ENCODE data around the gene LTA.

LTA gene

DNA sequence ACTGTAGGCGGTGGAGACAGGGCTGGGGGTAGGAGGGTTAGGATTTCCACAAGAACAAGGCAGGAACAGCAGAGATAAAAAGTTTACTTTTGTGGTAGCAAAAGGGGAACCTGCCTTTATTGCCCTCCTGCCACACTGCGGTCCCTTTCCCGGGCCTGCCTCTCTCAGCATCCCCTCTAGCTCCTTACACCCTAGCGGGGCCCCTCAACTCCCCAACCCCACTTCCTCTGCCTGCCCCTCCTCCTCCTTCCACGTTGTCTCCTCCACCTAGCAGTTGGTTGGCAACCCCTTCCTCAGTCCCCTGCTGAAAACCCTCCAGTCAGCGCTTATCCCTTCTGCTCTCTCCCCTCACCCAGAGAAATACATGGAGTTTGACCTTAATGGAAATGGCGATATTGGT lies 43.7 kb downstream of the LTA start:
- peak overlapping the region in 5 of 7 experiments; percentile 3 to 35 (median 9) for H3K4me3 ChIP-seq
- peak overlapping the region in 15 of 21 experiments; percentile 14 to 81 (median 58) for H3K27ac ChIP-seq

DNA sequence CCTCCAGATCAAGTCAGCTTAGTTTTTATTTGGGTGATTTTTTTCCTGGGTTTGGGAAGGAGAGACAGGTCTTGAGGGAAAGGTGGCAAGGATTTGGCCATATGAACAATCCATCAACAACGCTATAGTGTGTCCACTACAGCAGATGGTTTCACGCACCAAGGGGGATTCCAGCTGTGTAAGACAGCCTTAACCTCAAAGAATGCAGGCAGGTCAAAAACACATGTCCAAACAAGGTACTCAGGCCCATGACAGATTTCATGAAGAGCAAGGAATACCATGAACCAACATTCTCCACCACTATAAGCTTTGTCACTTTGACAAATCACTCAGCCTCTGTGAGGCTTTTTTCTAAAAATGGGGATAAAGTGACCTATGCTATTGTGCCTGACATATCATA lies 44.9 kb downstream of the LTA start:
- H3K4me3 ChIP-seq, result no peak overlapping the region
- no peak overlapping the region for H3K27ac ChIP-seq

DNA sequence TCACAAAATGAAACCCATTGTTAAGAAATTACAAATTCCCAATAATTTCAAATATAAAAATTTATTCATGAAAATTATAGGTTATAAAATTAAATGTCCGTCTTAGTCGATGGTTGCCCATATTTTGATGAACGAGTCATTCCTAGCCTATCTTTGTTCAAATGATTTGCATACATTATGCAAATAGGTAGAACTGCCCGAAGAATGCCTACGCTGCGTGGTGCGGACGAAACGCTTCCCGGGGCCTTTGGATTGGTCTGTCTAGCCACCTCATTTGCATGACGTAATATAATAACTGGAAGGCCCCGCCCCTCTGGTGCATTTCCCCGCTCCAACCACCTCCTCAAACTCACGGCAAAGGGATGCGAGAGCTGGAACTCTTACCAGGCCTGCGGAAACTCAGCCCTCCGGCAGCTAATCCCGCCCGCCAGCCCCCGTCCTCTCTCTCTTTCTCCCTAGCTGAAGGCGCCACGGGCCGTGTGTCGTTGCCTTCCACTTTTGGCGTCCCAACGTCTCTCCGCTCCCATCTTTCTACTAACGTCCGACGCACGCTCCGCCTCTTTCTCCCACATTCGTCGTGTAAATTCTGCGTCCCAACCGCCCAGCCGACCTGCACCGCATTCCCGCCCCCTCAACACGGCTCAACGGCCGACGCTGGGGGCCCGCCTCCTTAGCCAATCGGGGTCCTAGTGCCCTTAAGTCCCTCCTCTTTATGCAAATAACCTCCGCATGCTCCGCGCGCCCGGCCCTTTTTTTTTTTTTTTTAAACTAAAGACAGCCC lies 47.9 kb downstream of the LTA start:
- peak overlapping the region; percentile 76 to 96 (median 82) for H3K4me3 ChIP-seq
- peak overlapping the region; percentile 68 to 99 (median 97) for H3K27ac ChIP-seq

DNA sequence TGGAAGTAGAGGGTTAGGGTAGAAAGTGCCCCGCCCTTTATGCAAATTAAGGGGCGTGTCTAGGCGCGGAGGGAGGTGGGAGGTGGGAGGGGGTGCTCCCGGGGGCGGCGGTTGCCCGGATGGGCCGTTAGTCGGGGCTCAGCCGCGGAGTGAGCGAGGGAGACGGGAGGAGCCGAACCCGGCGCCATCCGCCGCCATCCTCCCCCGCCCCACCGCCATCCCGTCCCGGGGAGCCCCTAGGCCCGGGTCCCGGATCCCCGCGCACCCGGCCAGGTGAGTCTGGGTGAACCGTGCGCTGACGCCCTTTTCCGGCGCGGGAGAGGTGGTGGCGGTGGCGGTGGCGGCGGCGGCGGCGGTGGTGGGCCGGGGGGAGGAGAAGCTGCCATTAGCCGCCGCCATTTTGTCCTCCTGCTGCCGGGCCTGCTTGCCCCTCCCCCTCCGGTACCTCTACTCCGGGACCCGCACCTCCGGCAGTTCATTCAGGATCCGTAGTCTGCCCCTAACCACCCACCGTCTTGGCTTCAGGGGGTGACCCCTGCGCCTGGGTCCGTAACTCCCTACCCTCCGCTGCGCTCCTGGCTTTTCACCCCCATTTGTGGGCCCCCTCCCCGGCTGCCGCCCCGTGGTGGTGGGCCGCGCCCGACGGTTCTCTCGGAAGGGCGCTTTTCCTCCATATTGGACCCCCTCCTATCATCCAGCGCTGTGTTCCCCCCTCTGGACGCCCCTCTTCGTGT lies 48.7 kb downstream of the LTA start, which contains the start of gene PRRC2A:
Gene PRRC2A, plus strand, starts transcription at position 130 of the 734 bp plus-strand sequence. CDS start 2,075 bp downstream, outside the sequence.
- H3K27ac ChIP-seq, result peak within 1 kb of the TSS; percentile 85 to 99 (median 97)

DNA sequence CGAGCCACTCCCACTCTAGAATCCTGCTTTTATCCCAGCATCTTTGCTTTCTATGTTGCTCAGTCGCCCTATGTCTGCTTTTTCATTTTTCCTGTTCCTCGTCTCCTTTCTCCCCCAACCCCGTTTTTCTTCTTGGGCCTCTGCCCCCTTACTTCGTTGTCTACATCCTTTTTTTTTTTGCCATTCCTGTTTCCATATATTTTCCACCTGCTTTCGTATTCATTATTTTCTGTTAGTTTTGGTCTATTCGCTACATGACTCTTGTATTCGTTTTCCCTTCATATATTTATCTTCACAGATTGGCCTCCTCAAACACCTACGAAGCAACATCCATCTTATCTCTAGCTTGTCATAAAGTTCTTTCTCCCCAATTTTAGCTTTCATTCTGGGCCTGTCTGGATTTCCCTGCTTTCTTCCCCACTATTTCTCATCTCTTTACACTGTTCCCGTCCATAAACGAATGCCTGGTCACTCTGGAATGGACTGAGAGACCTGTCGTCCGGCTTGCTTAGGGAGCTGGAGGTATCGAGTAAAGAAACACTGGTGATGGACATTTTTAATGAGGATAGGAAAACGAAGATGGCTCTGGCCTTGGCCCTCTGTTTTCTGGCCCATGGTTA lies 49.3 kb downstream of the LTA start:
- Histone ChIP-seq H3K4me3 (peak overlapping the region; percentile 76 to 96 (median 82)), H3K27ac (peak overlapping the region; percentile 85 to 99 (median 97))

More for the DNA sequence above, 48.7 kb downstream of the LTA start, which contains the start of gene PRRC2A:
- H3K4me3 ChIP-seq, result peak within 1 kb of the TSS; percentile 76 to 96 (median 82)

DNA sequence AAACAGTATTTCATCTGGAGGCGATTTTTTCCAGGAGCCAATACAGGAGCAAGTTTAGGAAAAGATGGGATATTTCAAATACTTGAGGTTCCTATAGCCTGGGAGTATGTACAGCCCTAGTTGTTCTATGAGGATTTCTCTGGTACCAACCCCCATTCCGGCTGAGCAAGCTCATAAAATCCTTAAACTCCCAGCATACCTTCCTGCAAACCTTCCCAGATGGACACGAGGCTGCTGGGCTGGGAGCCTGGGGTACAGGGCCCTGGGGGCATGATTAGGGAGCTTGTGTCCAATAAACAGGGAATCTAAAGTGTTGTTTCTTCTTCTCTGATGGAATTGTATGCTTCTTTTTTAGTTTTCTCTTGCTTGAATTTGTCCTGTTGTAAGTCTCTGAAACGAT lies 49.9 kb downstream of the LTA start:
- H3K4me3 ChIP-seq, result peak overlapping the region in 5 of 7 experiments; percentile 76 to 90 (median 82)
- peak overlapping the region in 16 of 21 experiments; percentile 20 to 99 (median 98) for H3K27ac ChIP-seq

DNA sequence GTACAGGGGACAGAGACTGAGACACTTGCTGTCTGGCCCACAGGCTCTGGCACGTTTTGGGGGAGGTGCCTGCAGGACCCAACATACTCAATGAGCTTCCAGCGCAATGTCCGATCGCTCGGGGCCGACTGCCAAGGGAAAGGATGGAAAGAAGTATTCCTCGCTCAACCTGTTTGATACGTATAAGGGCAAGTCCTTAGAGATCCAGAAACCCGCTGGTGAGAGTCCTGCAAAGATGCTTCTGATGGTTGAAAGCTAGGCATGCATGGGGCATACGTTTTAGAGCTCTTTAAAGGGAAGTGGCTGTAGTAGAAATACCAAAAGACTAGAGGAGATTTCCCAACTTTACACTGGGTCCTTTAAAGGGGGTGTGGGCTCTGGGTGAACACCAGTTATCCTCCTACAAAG lies 50.6 kb downstream of the LTA start:
- Histone ChIP-seq H3K27ac (peak overlapping the region in 8 of 21 experiments; percentile 96 to 99 (median 97)), H3K4me3 (peak overlapping the region in 1 of 7 experiments; percentile 81)
